Smooth muscle cell (in vitro differentiated cells): ENCODE measurements around the gene PRKCE. TPM values are rescaled to one million over a fixed set of nuclear protein-coding genes. Genes with fewer than 3 reads are reported as not detected.

Source experiments
- DNase-seq: peaks from one replicate; lab custom pipeline; 2025; ENCODE audit not compliant: unreplicated experiment; lab: John Stamatoyannopoulos, UW
- H2AFZ ChIP-seq: fragments of 200-600 bp; sonication (generic); 2 replicates; pipeline ENCODE4 v1.6.0; 2016; ENCODE audit warnings: antibody characterized with exemption, low read depth, mild to moderate bottlenecking
- H3F3A ChIP-seq: fragments of 200-600 bp; sonication (generic); 2 replicates; pipeline ENCODE4 v1.6.0; 2017; ENCODE audit warnings: antibody characterized with exemption, low read depth
- H3K27ac ChIP-seq: fragments of 200-600 bp; sonication (generic); 2 replicates; pipeline ENCODE4 v1.5.1; 2016; ENCODE audit warnings: low read depth, mild to moderate bottlenecking
- H3K27me3 ChIP-seq: fragments of 200-600 bp; sonication (generic); 2 replicates; pipeline ENCODE4 v1.6.1; 2016; ENCODE audit warnings: low read depth, mild to moderate bottlenecking
- H3K36me3 ChIP-seq: fragments of 200-600 bp; sonication (generic); 2 replicates; pipeline ENCODE4 v1.5.1; 2016; ENCODE audit warnings: low read depth
- H3K4me1 ChIP-seq: fragments of 200-600 bp; sonication (generic); 2 replicates; pipeline ENCODE4 v1.5.1; 2016; ENCODE audit warnings: low read depth
- H3K4me2 ChIP-seq: fragments of 200-600 bp; sonication (generic); 2 replicates; pipeline ENCODE4 v1.6.0; 2016; ENCODE audit warnings: mild to moderate bottlenecking
- H3K4me3 ChIP-seq: fragments of 200-600 bp; sonication (generic); 2 replicates; pipeline ENCODE4 v1.5.1; 2016; ENCODE audit warnings: mild to moderate bottlenecking
- H3K79me2 ChIP-seq: fragments of 200-600 bp; sonication (generic); 2 replicates; pipeline ENCODE4 v1.6.0; 2016; ENCODE audit warnings: low read depth, mild to moderate bottlenecking
- H3K9ac ChIP-seq: fragments of 200-600 bp; sonication (generic); 2 replicates; pipeline ENCODE4 v1.6.0; 2016; ENCODE audit warnings: low read depth
- H3K9me3 ChIP-seq: fragments of 200-600 bp; sonication (generic); replicated peaks from 2 replicates; pipeline ENCODE4 v1.5.1; 2016; ENCODE audit warnings: low read depth
- H4K20me1 ChIP-seq: fragments of 200-600 bp; sonication (generic); 2 replicates; pipeline ENCODE4 v1.6.0; 2016; ENCODE audit warnings: low read depth
- WGBS: methylation state at CpG from one replicate; pipeline ENCODE4 v1.1.7; 2016; ENCODE audit warnings: low lambda C conversion rate; 5-methylcytosine and 5-hydroxymethylcytosine counted together
- polyA plus RNA-seq: library from polyadenylated mRNA; unstranded; fragments of >200 nt; fragmentation: Nextera tagmentation; extraction: Ambion mirVana; gene quantifications from 2 replicates; pipeline ENCODE4 v1.2.1, GENCODE V29; 2016
- total RNA-seq: library from RNA; depleted of rRNA; stranded (reverse); fragments of >200 nt; gene quantifications from 2 replicates; pipeline ENCODE4 v1.2.3, GENCODE V29; 2014
- TF ChIP-seq, protein P1 (sequence below): fragments of 200-600 bp; sonication (generic); IDR thresholded peaks from 2 replicates; pipeline ENCODE4 v1.5.1; 2017; ENCODE audit warnings: borderline replicate concordance, mild to moderate bottlenecking, antibody characterized with exemption; ENCODE audit not compliant: insufficient read depth, poor library complexity, severe bottlenecking

Gene PRKCE
- total and polyA plus RNA-seq, 2 experiments from 2014 or later: 20.6 to 29.1 TPM

DNA sequence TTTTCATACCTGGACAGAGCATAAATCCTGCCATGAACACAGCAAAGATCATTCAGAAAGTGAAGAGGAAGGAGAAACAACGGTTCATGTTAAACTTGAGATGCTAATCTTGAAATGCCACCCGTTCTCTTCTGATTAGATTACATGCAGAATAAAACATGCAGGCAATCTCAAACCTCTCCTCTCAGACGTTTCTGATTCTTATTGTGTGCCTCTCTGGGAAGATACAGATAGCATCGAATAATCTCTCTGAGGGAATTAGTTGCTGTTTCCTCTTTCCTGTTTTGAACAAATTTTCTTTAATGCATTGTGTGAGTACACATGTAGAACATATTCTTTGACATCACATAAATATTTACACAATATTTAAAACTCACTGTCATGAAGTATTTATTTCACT lies 313.4 kb downstream of the PRKCE start:
- Histone ChIP-seq H3K9ac (no peak overlapping the region), H4K20me1 (peaks cover 94% of the 10 kb centered on the region), H3K9me3 (no peaks in the 10 kb centered on the region), H3K79me2 (no peaks in the 10 kb centered on the region), H3K4me3 (no peak overlapping the region), H3K4me1 (no peaks in the 10 kb centered on the region), H3K27ac (no peak overlapping the region), H2AFZ (no peak overlapping the region), H3F3A (no peaks in the 10 kb centered on the region), H3K27me3 (no peaks in the 10 kb centered on the region), H3K4me2 (no peak overlapping the region), H3K36me3 (no peaks in the 10 kb centered on the region)
- TF ChIP-seq, protein P1, sequence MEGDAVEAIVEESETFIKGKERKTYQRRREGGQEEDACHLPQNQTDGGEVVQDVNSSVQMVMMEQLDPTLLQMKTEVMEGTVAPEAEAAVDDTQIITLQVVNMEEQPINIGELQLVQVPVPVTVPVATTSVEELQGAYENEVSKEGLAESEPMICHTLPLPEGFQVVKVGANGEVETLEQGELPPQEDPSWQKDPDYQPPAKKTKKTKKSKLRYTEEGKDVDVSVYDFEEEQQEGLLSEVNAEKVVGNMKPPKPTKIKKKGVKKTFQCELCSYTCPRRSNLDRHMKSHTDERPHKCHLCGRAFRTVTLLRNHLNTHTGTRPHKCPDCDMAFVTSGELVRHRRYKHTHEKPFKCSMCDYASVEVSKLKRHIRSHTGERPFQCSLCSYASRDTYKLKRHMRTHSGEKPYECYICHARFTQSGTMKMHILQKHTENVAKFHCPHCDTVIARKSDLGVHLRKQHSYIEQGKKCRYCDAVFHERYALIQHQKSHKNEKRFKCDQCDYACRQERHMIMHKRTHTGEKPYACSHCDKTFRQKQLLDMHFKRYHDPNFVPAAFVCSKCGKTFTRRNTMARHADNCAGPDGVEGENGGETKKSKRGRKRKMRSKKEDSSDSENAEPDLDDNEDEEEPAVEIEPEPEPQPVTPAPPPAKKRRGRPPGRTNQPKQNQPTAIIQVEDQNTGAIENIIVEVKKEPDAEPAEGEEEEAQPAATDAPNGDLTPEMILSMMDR: no peak
- WGBS: 64% methylated on average over 4 of the region's 4 CpGs
- no peak for DNase-seq

DNA sequence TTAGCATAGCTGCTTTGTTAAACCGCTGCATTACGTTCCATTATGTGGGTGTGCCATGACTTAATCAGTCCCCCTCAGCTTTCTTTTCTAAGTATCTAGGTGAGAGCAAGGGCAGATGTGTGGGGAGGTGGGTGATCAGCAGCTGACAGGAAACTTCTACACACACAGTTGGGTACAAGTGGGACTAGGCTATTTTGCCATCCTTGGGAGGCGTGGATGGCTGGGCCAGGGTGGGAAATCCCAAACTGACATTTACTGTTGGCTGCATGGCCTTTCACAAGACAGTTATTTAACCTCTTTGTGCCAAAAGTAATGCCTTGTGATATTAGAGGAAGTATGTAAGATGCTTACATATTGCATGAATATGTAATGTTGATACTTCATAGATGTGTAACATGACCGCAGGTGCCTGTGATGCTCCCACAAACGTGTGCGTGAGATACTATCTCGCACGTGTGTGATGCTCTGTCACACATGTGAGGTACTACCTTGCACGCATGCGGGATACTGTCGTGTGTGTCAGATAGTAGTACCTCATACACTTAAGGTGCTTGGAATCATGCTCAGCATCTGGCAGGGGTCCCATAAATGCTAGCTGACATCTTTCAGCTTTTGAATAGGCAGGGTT lies 314.5 kb downstream of the PRKCE start:
- H2AFZ ChIP-seq: no peak overlapping the region
- TF ChIP-seq, protein P1: no peak
- H3K27ac ChIP-seq: no peak overlapping the region
- no peaks in the 10 kb centered on the region for H3K27me3 ChIP-seq
- H3K4me3 ChIP-seq: no peak overlapping the region
- H3K4me1 ChIP-seq: no peaks in the 10 kb centered on the region
- no peaks in the 10 kb centered on the region for H3F3A ChIP-seq
- peaks cover 5% of the 10 kb centered on the region for H3K79me2 ChIP-seq
- peaks cover 94% of the 10 kb centered on the region for H4K20me1 ChIP-seq
- H3K9ac ChIP-seq: no peak overlapping the region
- H3K36me3 ChIP-seq: no peaks in the 10 kb centered on the region
- H3K4me2 ChIP-seq: no peak overlapping the region
- DNase-seq: no peak
- WGBS: 95% methylated on average over 11 of the region's 11 CpGs
- H3K9me3 ChIP-seq: no peaks in the 10 kb centered on the region

DNA sequence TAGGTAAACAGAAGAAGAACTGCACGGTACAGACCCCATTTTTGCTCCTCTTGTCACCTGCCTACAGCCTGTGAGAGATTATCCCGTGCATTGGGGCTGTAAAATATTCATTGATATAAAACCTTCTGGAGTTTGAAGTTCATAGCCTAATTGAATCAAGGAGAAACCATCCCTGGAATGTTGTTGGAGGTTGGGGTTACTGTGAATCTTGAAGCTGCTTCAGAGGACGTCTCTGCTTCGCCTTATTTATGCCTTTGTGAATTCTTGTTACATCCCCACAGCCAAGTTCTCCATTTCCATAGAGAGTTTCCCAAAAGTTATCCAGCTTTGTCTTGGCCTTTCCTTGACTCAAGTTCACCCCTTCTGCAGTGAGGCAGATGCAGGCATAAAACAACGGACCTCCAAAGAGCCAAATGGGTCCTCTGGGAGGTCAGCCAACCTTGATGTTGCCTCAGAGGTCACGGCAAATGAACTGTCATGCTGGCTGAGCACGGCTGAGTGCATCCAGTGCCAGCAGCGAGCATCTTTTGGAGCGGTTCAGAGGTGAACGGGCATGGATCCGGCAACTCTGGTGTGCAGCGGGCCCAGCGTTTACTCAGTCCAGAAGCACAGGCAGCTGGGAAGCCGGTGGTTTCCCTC lies 317.6 kb downstream of the PRKCE start:
- no peak for DNase-seq
- WGBS: 95% methylated on average over 14 of the region's 14 CpGs

More for the DNA sequence above, 317.6 kb downstream of the PRKCE start:
- Histone ChIP-seq H3K9me3 (no peaks in the 10 kb centered on the region), H3K27ac (no peak overlapping the region), H2AFZ (no peak overlapping the region), H4K20me1 (peaks cover 92% of the 10 kb centered on the region), H3K36me3 (no peaks in the 10 kb centered on the region), H3K4me1 (no peaks in the 10 kb centered on the region), H3K4me2 (no peak overlapping the region), H3F3A (no peaks in the 10 kb centered on the region), H3K9ac (no peak overlapping the region), H3K79me2 (peaks cover 11% of the 10 kb centered on the region), H3K4me3 (no peak overlapping the region), H3K27me3 (no peaks in the 10 kb centered on the region)
- TF ChIP-seq, protein P1: no peak
